Transverse colon (tissue), 4 donors: Measurements from ENCODE around the gene NCOA1. TPM values are rescaled to one million over a fixed set of nuclear protein-coding genes. Genes with fewer than 3 reads are reported as not detected.

ENCODE experiments used
- DNase-seq: peaks from one replicate; pipeline ENCODE4 v3.0.0-alpha.2; 2019
- H3K27ac ChIP-seq, 4 donors: fragments of 200-600 bp; sonication (generic); 2 replicates each; pipeline ENCODE4 v1.5.1; 2016 to 2018; ENCODE audit warnings: inconsistent platforms in 4 of 4
- H3K27me3 ChIP-seq: fragments of 200-600 bp; sonication (generic); 2 replicates; pipeline ENCODE4 v1.5.1; 2017; ENCODE audit warnings: inconsistent platforms
- H3K36me3 ChIP-seq, 4 donors: fragments of 200-600 bp; sonication (generic); 2 replicates each; pipeline ENCODE4 v1.5.1; 2017 to 2019; ENCODE audit warnings: inconsistent platforms in 4 of 4
- H3K4me1 ChIP-seq, 4 donors: fragments of 200-600 bp; sonication (generic); 2 replicates each; pipeline ENCODE4 v1.5.1; 2017 to 2020; ENCODE audit warnings: inconsistent platforms in 4 of 4
- H3K4me3 ChIP-seq, 4 donors: fragments of 200-600 bp; sonication (generic); 1 replicate in 1 of 4; 2 replicates in 3 of 4; pipeline versions ENCODE4 v1.5.1 to v1.6.1; 2017 to 2019; ENCODE audit warnings: inconsistent platforms in 4 of 4
- H3K9me3 ChIP-seq, 2 donors: fragments of 200-600 bp; sonication (generic); 2 replicates each; pipeline ENCODE4 v1.5.1; 2017 to 2019; ENCODE audit warnings: inconsistent platforms in 2 of 2
- CTCF ChIP-seq, 5 experiments: fragments of 200-600 bp in 3 of 5; fragments of 450-650 bp in 2 of 5; sonication (generic) in 3 of 5; IDR thresholded peaks; 1 replicate in 2 of 5; 2 replicates in 3 of 5; pipeline ENCODE4 v1.5.1; 2016 to 2017; ENCODE audit warnings: antibody characterized with exemption in 5 of 5, inconsistent platforms in 3 of 5, mild to moderate bottlenecking in 2 of 5, moderate library complexity in 1 of 5
- EP300 ChIP-seq: sonication (generic); formaldehyde crosslinking; IDR thresholded peaks from one replicate; pipeline ENCODE4 v1.6.1; 2017; ENCODE audit warnings: antibody characterized with exemption, low read depth
- POLR2A ChIP-seq: fragments of 450-650 bp; IDR thresholded peaks from one replicate; pipeline ENCODE4 v1.6.1; 2016; ENCODE audit warnings: antibody characterized with exemption, mild to moderate bottlenecking, moderate library complexity
- POLR2AphosphoS5 ChIP-seq, 3 donors: sonication (generic); formaldehyde crosslinking; IDR thresholded peaks; one replicate each; pipeline ENCODE4 v1.6.1; 2016; ENCODE audit warnings: antibody characterized with exemption in 3 of 3
- WGBS, 2 donors: methylation state at CpG; one replicate each; pipeline ENCODE4 v1.1.5; 2018; ENCODE audit warnings: low coverage in 1 of 2; 5-methylcytosine and 5-hydroxymethylcytosine counted together
- in situ Hi-C, 4 donors: fragments of 200-750 bp; cut with MboI; loops; one replicate each; pipeline versions ENCODE4 v1.15.0 to v1.15.1; 2017; ENCODE audit warnings: low sequenced_read_pairs in 3 of 4, low pct_ligation_motif_present in 1 of 4, low pct_unique_long_range_greater_than_20kb in 1 of 4
- intact Hi-C: fragments of 100-400 bp; cut with DNase I; formaldehyde crosslinking; loops from one replicate; pipeline ENCODE4 v1.15.1; 2023; ENCODE audit warnings: low total_unique reads
- total RNA-seq, 4 donors: library from RNA; depleted of rRNA; stranded (reverse); fragments of >200 nt; gene quantifications; one replicate each; pipeline ENCODE4 v1.1.0, GENCODE V29; 2016

The NCOA1 gene
- total RNA-seq, 4 donors from 2014 or later, result 32.9 to 56.5 (median 47.9) TPM

GRCh38 chr2:24472416-24472815 lies 18.6 kb upstream of the NCOA1 start:
- H3K27me3 ChIP-seq, result no peaks in the 10 kb centered on the region
- no peak overlapping the region for H3K4me3 ChIP-seq
- H3K9me3 ChIP-seq, result no peaks in the 10 kb centered on the region
- no peak for TF ChIP-seq POLR2AphosphoS5 (IDR thresholded peaks at IDR 0.05)
- TF ChIP-seq POLR2A, result no peak
- no peak for TF ChIP-seq EP300
- no peak for TF ChIP-seq CTCF (IDR thresholded peaks at IDR 0.05)
- DNase-seq, result no peak
- in situ Hi-C loops (no loop called here), intact Hi-C loops (no loop called here)
- no peak overlapping the region for H3K27ac ChIP-seq
- 92 to 100% methylated on average over 1 of the region's 1 CpG for WGBS, 2 donors
- H3K4me1 ChIP-seq, result no peaks in the 10 kb centered on the region
- H3K36me3 ChIP-seq, result no peaks in the 10 kb centered on the region

- H3K4me3 ChIP-seq, result no peak overlapping the region
- in situ Hi-C loops, result no loop called here
- DNase-seq, result no peak
- H3K4me1 ChIP-seq, result no peaks in the 10 kb centered on the region
- H3K27ac ChIP-seq, result no peak overlapping the region
- no peaks in the 10 kb centered on the region for H3K36me3 ChIP-seq
- intact Hi-C loops, result loop anchor here (2.0 kb wide), 1 partner anchor 53 kb away; no protein-coding TSS in a partner anchor
- no peak for TF ChIP-seq CTCF (IDR thresholded peaks at IDR 0.05)
- TF ChIP-seq POLR2A, result no peak
- TF ChIP-seq EP300, result no peak
- no peak for TF ChIP-seq POLR2AphosphoS5 (IDR thresholded peaks at IDR 0.05)
- no peaks in the 10 kb centered on the region for H3K9me3 ChIP-seq
- no peaks in the 10 kb centered on the region for H3K27me3 ChIP-seq
Measured at GRCh38 chr2:24473626-24474025, 17.4 kb upstream of the NCOA1 start.

GRCh38 chr2:24474053-24474452 lies 17.0 kb upstream of the NCOA1 start:
- Histone ChIP-seq H3K4me3 (no peak overlapping the region), H3K27ac (no peak overlapping the region), H3K9me3 (no peaks in the 10 kb centered on the region), H3K36me3 (no peaks in the 10 kb centered on the region), H3K4me1 (no peaks in the 10 kb centered on the region), H3K27me3 (no peaks in the 10 kb centered on the region)
- DNase-seq, result no peak
- in situ Hi-C loops (no loop called here), intact Hi-C loops (loop anchor here (2.0 kb wide), 1 partner anchor 53 kb away; no protein-coding TSS in a partner anchor)
- WGBS, 2 donors, result 87 to 100% methylated on average over 2 to 5 of the region's 5 CpGs
- no peak for TF ChIP-seq POLR2A
- TF ChIP-seq CTCF (IDR thresholded peaks at IDR 0.05), result no peak
- TF ChIP-seq EP300, result no peak
- TF ChIP-seq POLR2AphosphoS5 (IDR thresholded peaks at IDR 0.05), result no peak

- Histone ChIP-seq H3K36me3 (no peaks in the 10 kb centered on the region), H3K27ac (no peak overlapping the region), H3K9me3 (no peaks in the 10 kb centered on the region), H3K4me1 (peaks cover 0 to 3% (median under 1%) of the 10 kb centered on the region in 4 donors), H3K27me3 (no peaks in the 10 kb centered on the region), H3K4me3 (no peak overlapping the region)
- TF ChIP-seq EP300, result no peak
- no peak for TF ChIP-seq POLR2AphosphoS5 (IDR thresholded peaks at IDR 0.05)
- TF ChIP-seq POLR2A, result no peak
- no peak for TF ChIP-seq CTCF (IDR thresholded peaks at IDR 0.05)
- no peak for DNase-seq
- in situ Hi-C loops, result no loop called here
- intact Hi-C loops, result no loop called here
- 68% methylated on average over 6 of the region's 6 CpGs; no CpG with 5 or more reads in 1 of the 2 donors for WGBS, 2 donors
Measured at GRCh38 chr2:24477229-24477628, 13.8 kb upstream of the NCOA1 start.
